ENCODE data around the gene ANKDD1A.

The ANKDD1A gene

DNA sequence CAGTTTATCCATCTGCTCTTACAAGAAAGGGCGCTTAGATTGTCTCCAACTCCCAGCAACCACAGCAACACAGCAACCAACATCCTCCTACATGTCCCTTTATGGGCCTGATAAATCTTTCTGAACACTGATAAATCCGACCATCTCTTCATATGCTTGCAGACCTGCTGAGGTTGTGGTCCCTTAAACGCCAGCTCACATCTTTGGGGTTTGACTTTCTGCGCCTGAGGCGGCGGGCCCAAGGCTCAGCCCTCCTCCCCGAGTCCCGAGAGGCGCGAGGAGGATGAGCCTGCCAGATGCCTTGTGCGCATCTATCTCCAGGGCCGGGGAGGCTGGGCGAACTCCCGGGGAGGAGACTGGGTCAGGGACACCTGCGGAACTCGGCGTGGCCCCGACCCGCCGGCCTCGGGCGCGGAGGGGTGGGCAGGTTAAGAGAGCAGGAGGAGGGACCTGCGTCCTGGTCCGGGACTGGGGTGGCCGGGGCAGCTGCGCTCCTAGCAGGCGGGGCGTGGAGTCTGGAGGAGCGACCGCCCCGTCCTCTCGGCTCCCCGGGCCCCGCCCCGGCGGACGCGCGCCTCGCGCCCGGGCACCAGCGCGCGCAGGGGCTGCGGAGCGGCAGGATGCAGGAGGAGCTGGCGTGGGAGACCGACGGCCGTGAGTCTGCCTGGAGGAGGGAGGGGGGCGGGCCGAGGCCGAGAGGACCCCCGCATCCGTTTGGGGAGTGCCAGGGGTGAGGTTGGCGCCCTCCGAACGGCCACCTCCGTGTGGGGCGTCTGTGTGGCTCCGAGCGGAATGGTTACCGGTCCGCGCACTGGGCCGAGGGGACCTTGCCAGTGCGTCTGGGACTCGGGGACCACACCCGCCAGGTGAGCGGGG, at the start of gene ANKDD1A:
Gene ANKDD1A, plus strand, starts transcription at position 592 of the 876 bp plus-strand sequence. Its CDS starts 29 bp downstream, at position 621.
- DNase-seq = peak; percentile 32

GRCh38 chr15:64861960-64862359, 49.7 kb upstream of the ANKDD1A start:
- DNase-seq = no peak

DNA sequence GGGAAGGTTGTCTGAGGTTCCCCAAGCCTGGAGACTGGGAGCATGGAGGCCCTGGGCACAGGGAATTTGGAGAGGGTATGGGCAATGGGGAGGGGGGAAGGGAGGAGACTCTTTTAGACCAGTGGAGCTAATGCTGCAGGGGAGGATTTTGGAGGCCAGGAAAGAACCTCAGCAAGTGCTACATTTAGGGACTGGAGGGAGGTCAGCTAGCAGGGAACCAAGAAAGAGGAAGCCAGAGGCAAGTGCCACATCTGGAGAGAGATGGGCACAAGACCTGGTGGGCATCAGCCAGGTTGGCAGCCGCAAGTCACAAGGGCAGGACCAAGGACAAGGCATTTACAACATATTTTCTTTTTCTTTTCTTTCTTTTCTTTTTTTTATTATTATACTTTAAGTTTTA, 49.3 kb upstream of the ANKDD1A start:
- no peak for DNase-seq

DNA sequence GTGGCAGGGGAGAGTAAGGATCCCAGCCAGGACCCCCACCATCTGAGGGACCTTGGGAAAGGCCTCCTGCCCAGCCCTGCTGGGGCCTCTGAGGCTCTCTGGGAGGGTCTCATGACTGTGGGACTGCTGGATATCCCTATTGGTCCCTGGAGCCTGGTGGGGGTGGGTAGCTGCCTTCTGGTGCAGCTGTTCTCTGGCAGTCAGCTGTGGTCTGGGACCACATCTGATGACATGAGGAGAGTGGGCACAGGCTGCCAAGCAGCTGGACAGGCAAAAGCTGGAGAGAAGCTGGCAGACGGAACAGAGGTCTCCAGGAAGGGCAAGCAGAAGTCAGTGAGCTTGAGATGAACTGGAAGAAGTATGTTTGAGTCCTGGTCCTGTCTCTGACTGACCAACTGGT, 47.6 kb upstream of the ANKDD1A start:
- DNase-seq = no peak

GRCh38 chr15:64865126-64865997, 46.3 kb upstream of the ANKDD1A start:
- no peak for DNase-seq

DNA sequence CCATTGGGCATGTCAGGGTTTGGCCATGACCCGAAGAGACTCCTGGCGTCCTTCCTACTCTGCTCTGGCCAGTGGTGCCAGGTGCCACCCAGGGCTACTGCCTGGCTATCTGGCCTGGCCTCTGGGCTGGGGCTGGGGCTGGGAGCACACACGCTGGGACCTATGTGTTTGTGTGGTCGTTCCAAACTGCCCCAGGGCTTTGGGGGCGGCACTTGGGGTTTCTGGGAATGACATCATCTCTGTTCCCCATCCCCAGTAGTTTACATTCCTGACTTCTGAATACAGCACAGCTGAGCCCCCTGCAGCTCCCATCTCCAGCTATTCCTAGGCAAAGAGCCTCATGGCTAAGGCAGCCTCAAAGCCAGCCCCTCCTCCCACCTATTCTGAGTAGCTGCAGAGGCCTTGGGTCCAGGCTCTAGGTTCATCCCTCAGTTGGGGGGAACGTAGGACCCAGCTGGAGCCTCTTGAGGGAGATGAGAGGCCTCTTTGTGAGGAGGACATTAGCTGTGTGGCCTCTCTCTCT, 45.6 kb upstream of the ANKDD1A start:
- DNase-seq = no peak

GRCh38 chr15:64869501-64869900, 42.2 kb upstream of the ANKDD1A start:
- no peak for DNase-seq

GRCh38 chr15:64870353-64870752, 41.3 kb upstream of the ANKDD1A start:
- DNase-seq = no peak

- DNase-seq = no peak
Observed at GRCh38 chr15:64875641-64876223, 36.0 kb upstream of the ANKDD1A start.

- no peak for DNase-seq
Observed at GRCh38 chr15:64877435-64877834, 34.3 kb upstream of the ANKDD1A start.

- no peak for DNase-seq
Observed at GRCh38 chr15:64878705-64879104, 33.0 kb upstream of the ANKDD1A start.

DNA sequence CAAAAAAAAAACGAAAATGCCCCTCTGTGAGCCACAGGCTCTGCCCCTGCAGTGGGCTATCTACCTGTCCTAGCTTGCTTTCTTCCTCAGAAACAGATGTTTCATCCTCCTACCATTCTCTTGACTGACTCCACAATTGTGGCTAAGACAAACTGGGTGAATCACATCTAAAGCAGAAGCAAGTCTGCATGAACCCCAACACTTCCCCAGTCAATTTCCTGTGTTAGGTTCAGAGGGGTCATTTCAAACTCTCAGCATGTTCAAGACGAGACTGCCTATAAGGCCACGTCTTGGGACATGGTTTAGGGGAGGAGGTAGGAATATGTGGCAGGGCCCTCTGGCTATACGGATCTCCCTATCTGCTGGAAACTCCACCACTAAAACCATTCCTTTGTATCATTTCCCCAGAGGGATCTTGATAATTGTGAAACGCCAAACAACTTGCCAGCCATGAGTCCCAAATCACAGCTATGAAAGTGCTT, 28.6 kb upstream of the ANKDD1A start:
- no peak for DNase-seq

GRCh38 chr15:64883997-64884511, 27.6 kb upstream of the ANKDD1A start:
- DNase-seq = no peak

DNA sequence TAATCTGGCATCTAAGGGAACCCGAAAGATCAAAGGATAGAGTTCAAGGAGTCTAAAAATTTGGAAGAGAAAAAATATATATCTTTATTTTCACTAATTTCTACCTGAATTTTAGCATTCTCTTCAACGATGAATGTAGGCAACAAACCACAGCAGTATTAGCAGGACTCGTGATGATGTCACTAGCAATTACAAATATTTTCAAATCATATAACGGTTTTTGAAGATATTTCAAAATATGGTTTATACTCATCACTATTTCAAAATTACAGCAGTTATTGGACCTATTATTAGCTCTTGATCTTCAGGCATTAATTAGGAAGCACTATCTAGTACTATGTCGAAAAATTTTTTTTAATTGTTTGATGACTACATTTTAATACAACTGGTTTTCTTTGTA, 27.0 kb upstream of the ANKDD1A start:
- no peak for DNase-seq

- DNase-seq = no peak
Observed at GRCh38 chr15:64888336-64888735, 23.4 kb upstream of the ANKDD1A start.

- no peak for DNase-seq
Observed at GRCh38 chr15:64891561-64891960, 20.1 kb upstream of the ANKDD1A start.

DNA sequence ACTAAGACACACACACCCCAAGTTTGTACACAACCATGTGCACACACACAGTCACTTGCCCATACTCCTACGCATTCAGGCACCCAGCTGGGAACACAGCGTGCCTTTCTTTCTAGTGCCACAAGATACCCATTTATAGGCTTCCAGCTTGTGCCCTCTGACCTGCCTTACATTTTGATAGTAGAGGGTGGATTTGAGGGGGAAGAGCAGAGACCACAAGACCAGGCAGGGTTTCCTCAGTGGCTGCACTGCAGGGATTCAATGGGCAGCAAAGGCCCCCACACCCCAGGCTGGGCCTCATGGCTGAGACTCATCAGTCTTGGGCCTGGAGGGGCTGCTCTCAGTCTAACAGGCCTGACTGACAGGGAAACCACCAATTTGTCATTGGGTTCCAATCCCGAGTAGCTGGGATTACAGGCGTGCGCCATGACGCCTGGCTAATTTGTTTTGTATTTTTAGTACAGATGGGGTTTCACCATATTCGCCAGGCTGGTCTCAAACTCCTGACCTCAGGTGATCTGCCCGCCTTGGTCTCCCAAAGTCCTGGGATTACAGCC, 18.8 kb upstream of the ANKDD1A start:
- no peak for DNase-seq

DNA sequence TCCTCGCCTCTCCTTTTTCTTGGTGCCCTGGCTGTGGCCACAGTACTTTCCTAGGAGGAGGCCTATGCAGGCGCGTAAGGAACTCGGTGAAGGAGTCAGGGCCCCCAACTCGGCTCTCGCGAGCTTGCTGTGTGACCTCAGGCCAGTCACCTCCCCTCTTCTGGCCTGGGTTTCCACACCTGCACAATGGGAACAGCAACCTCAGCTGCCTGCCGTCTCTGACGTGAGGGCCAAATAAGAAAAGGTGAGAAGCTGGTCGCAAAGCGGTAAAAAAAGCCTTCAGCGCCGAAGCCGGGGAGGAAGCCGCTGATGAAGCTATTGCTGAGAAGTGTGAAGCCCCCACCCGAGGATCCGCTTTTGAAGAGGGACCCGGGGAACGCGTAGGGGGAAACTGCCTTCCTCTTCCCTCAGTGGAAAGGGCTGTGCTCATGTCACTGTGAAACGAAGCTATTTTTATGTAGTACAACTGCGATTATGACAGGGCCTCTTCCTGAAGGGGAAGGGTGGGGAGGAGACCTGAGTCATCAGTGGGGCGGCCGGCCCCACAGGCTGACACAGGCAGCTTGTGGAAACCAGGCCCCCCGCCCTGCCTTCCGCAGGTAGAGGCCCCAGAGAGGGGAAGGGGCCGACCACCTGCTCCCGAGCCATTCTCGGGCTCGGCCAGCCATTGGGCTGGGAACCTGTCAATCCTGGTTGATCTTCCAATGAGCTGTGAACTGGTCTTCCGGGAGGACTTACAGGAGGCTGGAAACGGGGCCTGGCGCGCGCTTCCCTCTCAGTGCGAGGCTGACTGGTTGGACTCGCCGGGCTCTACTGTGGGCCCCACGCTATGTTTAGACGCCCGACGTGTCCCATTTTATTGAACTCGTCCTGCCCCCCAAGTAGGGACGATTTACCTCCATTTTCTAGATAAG, 18.0 kb upstream of the ANKDD1A start:
- no peak for DNase-seq

- DNase-seq = no peak
Observed at GRCh38 chr15:64894395-64895056, 17.2 kb upstream of the ANKDD1A start.

DNA sequence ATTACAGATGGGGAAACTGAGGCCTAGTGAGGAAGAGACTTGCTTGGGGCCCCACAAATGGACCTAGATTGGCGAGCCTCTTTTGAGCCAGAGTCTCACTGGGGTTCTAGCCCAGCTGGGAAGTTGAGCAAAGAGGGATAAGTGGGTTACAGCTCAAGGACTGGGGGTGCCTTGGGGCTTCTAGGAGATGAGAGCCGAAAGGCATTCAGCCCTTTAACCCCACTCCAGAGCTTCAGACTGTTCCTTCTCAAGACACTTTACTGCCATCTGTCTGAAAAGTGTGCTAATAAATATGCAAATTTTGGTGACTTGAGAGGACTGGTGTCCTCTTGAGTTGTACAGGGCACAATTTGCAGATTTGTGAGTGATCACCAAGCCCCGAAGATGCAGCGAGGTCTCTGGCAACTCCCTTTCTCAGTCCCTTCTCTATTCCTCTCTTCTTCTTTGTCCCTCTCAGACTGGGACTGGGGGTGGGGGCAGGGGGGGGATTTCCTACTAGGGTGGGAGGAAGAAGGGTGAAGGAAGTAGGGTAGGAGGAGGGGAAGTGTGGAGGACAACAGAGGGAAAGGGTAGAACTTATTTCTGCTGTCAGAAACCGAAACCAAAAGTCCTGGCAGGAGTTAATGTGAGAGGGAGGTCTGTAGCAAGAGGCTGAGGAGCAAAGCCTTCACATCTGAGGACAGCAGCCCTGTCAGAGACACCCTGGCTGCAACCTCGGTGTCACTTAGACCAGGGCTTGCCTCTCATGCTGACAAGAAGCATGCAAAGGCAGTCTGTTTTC, 16.2 kb upstream of the ANKDD1A start:
- DNase-seq = no peak
